ENCODE results near the gene LGR6. TPM values are rescaled to one million over a fixed set of nuclear protein-coding genes. Genes with fewer than 3 reads are reported as not detected.
A peak's percentile ranks its signal among the peaks of the same experiment; 100 is the strongest.

LGR6 gene
- total RNA-seq, 3 donors from 2014 or later = 2.6 to 11.3 TPM; not detected in 1

- intact Hi-C loops (cut with DNase I; ENCODE audit: low total_unique reads) = no loop called here
- Histone ChIP-seq H3K27ac (no peak overlapping the region), H3K27me3 (no peaks in the 10 kb centered on the region), H3K4me1 (no peaks in the 10 kb centered on the region), H3K4me3 (no peak overlapping the region), H3K36me3 (no peaks in the 10 kb centered on the region), H3K9me3 (no peaks in the 10 kb centered on the region)
- no peak for DNase-seq (ENCODE audit: low spot score in 2 of 2)
- TF ChIP-seq POLR2AphosphoS5 (IDR thresholded peaks at IDR 0.05) (no peak), POLR2A (IDR thresholded peaks at IDR 0.05) (no peak), CTCF (IDR thresholded peaks at IDR 0.05) (no peak)
These were observed 33.6 kb downstream of the LGR6 start for GRCh38 chr1:202227053-202227672.

- H3K36me3 ChIP-seq = no peaks in the 10 kb centered on the region
- H3K27ac ChIP-seq = no peak overlapping the region
- H3K27me3 ChIP-seq = no peaks in the 10 kb centered on the region
- no peak for DNase-seq (ENCODE audit: low spot score in 2 of 2)
- intact Hi-C loops (cut with DNase I; ENCODE audit: low total_unique reads) = no loop called here
- no peaks in the 10 kb centered on the region for H3K4me1 ChIP-seq
- H3K9me3 ChIP-seq = no peaks in the 10 kb centered on the region
- no peak for TF ChIP-seq POLR2AphosphoS5 (IDR thresholded peaks at IDR 0.05)
- TF ChIP-seq POLR2A (IDR thresholded peaks at IDR 0.05) = no peak
- no peak for TF ChIP-seq CTCF (IDR thresholded peaks at IDR 0.05)
- H3K4me3 ChIP-seq = no peak overlapping the region
These were observed 34.4 kb downstream of the LGR6 start for GRCh38 chr1:202227997-202228401.

GRCh38 chr1:202228484-202229122 lies 35.0 kb downstream of the LGR6 start:
- H3K27ac ChIP-seq = peak overlapping the region; percentile 40 to 48
- intact Hi-C loops (cut with DNase I; ENCODE audit: low total_unique reads) = no loop called here
- no peak for DNase-seq (ENCODE audit: low spot score in 2 of 2)
- H3K4me1 ChIP-seq = no peaks in the 10 kb centered on the region
- no peaks in the 10 kb centered on the region for H3K9me3 ChIP-seq
- H3K4me3 ChIP-seq = no peak overlapping the region
- TF ChIP-seq POLR2AphosphoS5 (IDR thresholded peaks at IDR 0.05) (no peak), POLR2A (IDR thresholded peaks at IDR 0.05) (no peak), CTCF (IDR thresholded peaks at IDR 0.05) (no peak)
- no peaks in the 10 kb centered on the region for H3K27me3 ChIP-seq
- H3K36me3 ChIP-seq = no peaks in the 10 kb centered on the region

- intact Hi-C loops (cut with DNase I; ENCODE audit: low total_unique reads) = no loop called here
- H3K36me3 ChIP-seq = no peaks in the 10 kb centered on the region
- no peak for TF ChIP-seq POLR2A (IDR thresholded peaks at IDR 0.05)
- no peak for TF ChIP-seq CTCF (IDR thresholded peaks at IDR 0.05)
- no peak for TF ChIP-seq POLR2AphosphoS5 (IDR thresholded peaks at IDR 0.05)
- H3K27ac ChIP-seq = peak overlapping the region; percentile 40 to 48
- no peaks in the 10 kb centered on the region for H3K9me3 ChIP-seq
- no peaks in the 10 kb centered on the region for H3K4me1 ChIP-seq
- no peaks in the 10 kb centered on the region for H3K27me3 ChIP-seq
- DNase-seq (ENCODE audit: low spot score in 2 of 2) = peak in 1 of 2 donors; percentile 62
- H3K4me3 ChIP-seq = no peak overlapping the region
These were observed 35.8 kb downstream of the LGR6 start for GRCh38 chr1:202229376-202229775.

Measured in breast epithelium (tissue), 4 donors.